K562 (cell line): Measurements from ENCODE around the gene FEN1. TPM values are rescaled to one million over a fixed set of nuclear protein-coding genes. Genes with fewer than 3 reads are reported as not detected.

Source experiments
- DIDO1 ChIP-seq: fragments of 450-650 bp; IDR thresholded peaks from 2 replicates; pipeline ENCODE4 v1.6.1; 2016; ENCODE audit warnings: low read depth, missing biosample characterization, missing genetic modification characterization
- MAFG ChIP-seq: fragments of 450-650 bp; conservative IDR thresholded peaks from 2 replicates; pipeline ENCODE4 v1.6.1; 2016; ENCODE audit warnings: missing genetic modification characterization, missing compliant biosample characterization
- MXI1 ChIP-seq: IDR thresholded peaks from 2 replicates; pipeline ENCODE4 v1.6.1; 2011; ENCODE audit warnings: low read depth, mild to moderate bottlenecking, improper control_type of control experiment, low read length
- STAT5B ChIP-seq: fragments of 250-450 bp; sonication (Bioruptor Pico); IDR thresholded peaks from 2 replicates; pipeline ENCODE4 v1.8.0; 2021; ENCODE audit warnings: mild to moderate bottlenecking, inconsistent platforms
- ZNF253 ChIP-seq: fragments of 250-450 bp; sonication (Bioruptor Pico); conservative IDR thresholded peaks from 2 replicates; pipeline ENCODE4 v1.6.1; 2021; ENCODE audit warnings: mild to moderate bottlenecking
- ZNF644 ChIP-seq: fragments of 200-800 bp; sonication (Bioruptor generic); IDR thresholded peaks from 2 replicates; pipeline ENCODE4 v1.6.1; 2016; ENCODE audit warnings: low read depth, missing genetic modification characterization, missing compliant biosample characterization
- polyA plus RNA-seq, 8 experiments: library from polyadenylated mRNA; depleted of rRNA in 4 of 8; stranded (reverse) in 5 of 8; unstranded in 3 of 8; fragments of >200 nt; fragmentation: Nextera tagmentation in 2 of 8; fragmentation: Illumina TruSeq in 1 of 8; extraction: Ambion mirVana in 2 of 8; extraction: Trizol in 1 of 8; gene quantifications; 2 replicates each; pipeline versions ENCODE4 v1.2.1 to v1.2.3, GENCODE V29; 2011 to 2014; ENCODE audit warnings: inconsistent platforms in 1 of 8, missing spikeins in 1 of 8
- total RNA-seq, 7 experiments: library from RNA; depleted of rRNA in 6 of 7; stranded (reverse); fragments of >200 nt in 6 of 7; fragmentation: Illumina TruSeq in 2 of 7; extraction: Trizol in 2 of 7; gene quantifications; 2 replicates each; pipeline versions ENCODE4 v1.2.1 to v1.2.3, GENCODE V29; 2011 to 2021; ENCODE audit warnings: low replicate concordance in 1 of 7
- TF ChIP-seq, protein P1 (sequence below): fragments of 450-650 bp; IDR thresholded peaks from 2 replicates; pipeline ENCODE4 v1.6.1; 2016; ENCODE audit warnings: mild to moderate bottlenecking, moderate library complexity
- TF ChIP-seq, protein P2 (sequence below): fragments of 250-450 bp; sonication (Bioruptor Pico); IDR thresholded peaks from 2 replicates; pipeline ENCODE4 v1.9.0; 2021; ENCODE audit warnings: mild to moderate bottlenecking, inconsistent platforms
- TF ChIP-seq, protein P3 (sequence below): fragments of 250-450 bp; sonication (Bioruptor Pico); IDR thresholded peaks from 2 replicates; pipeline ENCODE4 v1.8.0; 2022; ENCODE audit warnings: inconsistent platforms
- TF ChIP-seq, protein P4 (sequence below): fragments of 450-650 bp; formaldehyde crosslinking; IDR thresholded peaks from 2 replicates; pipeline ENCODE4 v1.4.0; 2020; ENCODE audit warnings: mild to moderate bottlenecking, mixed read lengths

FEN1 gene
- total and polyA plus RNA-seq, 9 of the 15 experiments (the other 6 are each of a cell fraction or from before 2014, with no cell fraction given): 58.1 to 156 (median 137) TPM

DNA sequence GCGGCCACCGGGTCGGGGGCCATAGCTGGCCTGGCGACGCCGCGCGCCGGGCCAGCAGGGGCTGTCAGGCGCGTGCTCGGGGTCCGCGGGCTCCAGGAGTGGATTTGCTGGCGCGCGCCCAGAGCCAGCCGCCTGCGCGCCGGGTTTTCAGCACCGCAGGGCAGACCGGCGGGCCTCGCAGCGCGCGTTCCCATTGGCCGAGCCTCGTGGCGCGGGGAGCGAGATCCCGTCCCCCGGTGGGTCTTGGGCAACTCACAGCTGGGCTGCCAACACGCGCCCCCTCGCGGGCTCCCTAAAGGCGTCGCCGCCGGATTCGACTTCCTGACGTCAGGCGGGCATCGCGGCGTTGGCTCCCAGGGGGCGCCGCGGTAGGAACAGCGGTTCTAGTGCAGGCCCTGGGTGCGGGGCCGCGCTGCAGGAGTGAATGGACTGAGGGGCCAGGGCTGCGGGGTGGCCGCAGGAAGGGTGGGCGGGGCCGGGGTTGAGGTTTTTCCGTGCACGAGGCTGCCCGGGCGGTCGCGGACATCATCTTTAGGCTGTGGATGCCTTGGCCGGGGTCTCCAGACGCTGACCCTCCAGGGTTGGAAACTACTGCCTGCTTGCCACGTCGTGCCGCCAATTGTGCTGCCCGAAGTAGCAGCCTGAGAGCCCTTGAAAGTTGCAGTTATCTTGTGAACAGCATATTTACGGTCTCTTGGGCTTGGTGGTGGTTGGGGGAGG lies 24.2 kb downstream of the FEN1 start, which contains the start of gene FADS1 (continued):
- TF ChIP-seq, protein P1, sequence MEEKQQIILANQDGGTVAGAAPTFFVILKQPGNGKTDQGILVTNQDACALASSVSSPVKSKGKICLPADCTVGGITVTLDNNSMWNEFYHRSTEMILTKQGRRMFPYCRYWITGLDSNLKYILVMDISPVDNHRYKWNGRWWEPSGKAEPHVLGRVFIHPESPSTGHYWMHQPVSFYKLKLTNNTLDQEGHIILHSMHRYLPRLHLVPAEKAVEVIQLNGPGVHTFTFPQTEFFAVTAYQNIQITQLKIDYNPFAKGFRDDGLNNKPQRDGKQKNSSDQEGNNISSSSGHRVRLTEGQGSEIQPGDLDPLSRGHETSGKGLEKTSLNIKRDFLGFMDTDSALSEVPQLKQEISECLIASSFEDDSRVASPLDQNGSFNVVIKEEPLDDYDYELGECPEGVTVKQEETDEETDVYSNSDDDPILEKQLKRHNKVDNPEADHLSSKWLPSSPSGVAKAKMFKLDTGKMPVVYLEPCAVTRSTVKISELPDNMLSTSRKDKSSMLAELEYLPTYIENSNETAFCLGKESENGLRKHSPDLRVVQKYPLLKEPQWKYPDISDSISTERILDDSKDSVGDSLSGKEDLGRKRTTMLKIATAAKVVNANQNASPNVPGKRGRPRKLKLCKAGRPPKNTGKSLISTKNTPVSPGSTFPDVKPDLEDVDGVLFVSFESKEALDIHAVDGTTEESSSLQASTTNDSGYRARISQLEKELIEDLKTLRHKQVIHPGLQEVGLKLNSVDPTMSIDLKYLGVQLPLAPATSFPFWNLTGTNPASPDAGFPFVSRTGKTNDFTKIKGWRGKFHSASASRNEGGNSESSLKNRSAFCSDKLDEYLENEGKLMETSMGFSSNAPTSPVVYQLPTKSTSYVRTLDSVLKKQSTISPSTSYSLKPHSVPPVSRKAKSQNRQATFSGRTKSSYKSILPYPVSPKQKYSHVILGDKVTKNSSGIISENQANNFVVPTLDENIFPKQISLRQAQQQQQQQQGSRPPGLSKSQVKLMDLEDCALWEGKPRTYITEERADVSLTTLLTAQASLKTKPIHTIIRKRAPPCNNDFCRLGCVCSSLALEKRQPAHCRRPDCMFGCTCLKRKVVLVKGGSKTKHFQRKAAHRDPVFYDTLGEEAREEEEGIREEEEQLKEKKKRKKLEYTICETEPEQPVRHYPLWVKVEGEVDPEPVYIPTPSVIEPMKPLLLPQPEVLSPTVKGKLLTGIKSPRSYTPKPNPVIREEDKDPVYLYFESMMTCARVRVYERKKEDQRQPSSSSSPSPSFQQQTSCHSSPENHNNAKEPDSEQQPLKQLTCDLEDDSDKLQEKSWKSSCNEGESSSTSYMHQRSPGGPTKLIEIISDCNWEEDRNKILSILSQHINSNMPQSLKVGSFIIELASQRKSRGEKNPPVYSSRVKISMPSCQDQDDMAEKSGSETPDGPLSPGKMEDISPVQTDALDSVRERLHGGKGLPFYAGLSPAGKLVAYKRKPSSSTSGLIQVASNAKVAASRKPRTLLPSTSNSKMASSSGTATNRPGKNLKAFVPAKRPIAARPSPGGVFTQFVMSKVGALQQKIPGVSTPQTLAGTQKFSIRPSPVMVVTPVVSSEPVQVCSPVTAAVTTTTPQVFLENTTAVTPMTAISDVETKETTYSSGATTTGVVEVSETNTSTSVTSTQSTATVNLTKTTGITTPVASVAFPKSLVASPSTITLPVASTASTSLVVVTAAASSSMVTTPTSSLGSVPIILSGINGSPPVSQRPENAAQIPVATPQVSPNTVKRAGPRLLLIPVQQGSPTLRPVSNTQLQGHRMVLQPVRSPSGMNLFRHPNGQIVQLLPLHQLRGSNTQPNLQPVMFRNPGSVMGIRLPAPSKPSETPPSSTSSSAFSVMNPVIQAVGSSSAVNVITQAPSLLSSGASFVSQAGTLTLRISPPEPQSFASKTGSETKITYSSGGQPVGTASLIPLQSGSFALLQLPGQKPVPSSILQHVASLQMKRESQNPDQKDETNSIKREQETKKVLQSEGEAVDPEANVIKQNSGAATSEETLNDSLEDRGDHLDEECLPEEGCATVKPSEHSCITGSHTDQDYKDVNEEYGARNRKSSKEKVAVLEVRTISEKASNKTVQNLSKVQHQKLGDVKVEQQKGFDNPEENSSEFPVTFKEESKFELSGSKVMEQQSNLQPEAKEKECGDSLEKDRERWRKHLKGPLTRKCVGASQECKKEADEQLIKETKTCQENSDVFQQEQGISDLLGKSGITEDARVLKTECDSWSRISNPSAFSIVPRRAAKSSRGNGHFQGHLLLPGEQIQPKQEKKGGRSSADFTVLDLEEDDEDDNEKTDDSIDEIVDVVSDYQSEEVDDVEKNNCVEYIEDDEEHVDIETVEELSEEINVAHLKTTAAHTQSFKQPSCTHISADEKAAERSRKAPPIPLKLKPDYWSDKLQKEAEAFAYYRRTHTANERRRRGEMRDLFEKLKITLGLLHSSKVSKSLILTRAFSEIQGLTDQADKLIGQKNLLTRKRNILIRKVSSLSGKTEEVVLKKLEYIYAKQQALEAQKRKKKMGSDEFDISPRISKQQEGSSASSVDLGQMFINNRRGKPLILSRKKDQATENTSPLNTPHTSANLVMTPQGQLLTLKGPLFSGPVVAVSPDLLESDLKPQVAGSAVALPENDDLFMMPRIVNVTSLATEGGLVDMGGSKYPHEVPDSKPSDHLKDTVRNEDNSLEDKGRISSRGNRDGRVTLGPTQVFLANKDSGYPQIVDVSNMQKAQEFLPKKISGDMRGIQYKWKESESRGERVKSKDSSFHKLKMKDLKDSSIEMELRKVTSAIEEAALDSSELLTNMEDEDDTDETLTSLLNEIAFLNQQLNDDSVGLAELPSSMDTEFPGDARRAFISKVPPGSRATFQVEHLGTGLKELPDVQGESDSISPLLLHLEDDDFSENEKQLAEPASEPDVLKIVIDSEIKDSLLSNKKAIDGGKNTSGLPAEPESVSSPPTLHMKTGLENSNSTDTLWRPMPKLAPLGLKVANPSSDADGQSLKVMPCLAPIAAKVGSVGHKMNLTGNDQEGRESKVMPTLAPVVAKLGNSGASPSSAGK: peak; percentile 91
- TF ChIP-seq DIDO1 (tag) (no peak), STAT5B (CRISPR knock-in tag) (no peak), ZNF253 (no peak), ZNF644 (peak; percentile 44; the same call in 1 of the 2 replicates), MXI1 (no peak), MAFG (tag) (no peak)
- TF ChIP-seq, protein P2, sequence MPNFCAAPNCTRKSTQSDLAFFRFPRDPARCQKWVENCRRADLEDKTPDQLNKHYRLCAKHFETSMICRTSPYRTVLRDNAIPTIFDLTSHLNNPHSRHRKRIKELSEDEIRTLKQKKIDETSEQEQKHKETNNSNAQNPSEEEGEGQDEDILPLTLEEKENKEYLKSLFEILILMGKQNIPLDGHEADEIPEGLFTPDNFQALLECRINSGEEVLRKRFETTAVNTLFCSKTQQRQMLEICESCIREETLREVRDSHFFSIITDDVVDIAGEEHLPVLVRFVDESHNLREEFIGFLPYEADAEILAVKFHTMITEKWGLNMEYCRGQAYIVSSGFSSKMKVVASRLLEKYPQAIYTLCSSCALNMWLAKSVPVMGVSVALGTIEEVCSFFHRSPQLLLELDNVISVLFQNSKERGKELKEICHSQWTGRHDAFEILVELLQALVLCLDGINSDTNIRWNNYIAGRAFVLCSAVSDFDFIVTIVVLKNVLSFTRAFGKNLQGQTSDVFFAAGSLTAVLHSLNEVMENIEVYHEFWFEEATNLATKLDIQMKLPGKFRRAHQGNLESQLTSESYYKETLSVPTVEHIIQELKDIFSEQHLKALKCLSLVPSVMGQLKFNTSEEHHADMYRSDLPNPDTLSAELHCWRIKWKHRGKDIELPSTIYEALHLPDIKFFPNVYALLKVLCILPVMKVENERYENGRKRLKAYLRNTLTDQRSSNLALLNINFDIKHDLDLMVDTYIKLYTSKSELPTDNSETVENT: no peak
- TF ChIP-seq, protein P3, sequence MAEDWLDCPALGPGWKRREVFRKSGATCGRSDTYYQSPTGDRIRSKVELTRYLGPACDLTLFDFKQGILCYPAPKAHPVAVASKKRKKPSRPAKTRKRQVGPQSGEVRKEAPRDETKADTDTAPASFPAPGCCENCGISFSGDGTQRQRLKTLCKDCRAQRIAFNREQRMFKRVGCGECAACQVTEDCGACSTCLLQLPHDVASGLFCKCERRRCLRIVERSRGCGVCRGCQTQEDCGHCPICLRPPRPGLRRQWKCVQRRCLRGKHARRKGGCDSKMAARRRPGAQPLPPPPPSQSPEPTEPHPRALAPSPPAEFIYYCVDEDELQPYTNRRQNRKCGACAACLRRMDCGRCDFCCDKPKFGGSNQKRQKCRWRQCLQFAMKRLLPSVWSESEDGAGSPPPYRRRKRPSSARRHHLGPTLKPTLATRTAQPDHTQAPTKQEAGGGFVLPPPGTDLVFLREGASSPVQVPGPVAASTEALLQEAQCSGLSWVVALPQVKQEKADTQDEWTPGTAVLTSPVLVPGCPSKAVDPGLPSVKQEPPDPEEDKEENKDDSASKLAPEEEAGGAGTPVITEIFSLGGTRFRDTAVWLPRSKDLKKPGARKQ (CRISPR knock-in tag): no peak
- TF ChIP-seq, protein P4, sequence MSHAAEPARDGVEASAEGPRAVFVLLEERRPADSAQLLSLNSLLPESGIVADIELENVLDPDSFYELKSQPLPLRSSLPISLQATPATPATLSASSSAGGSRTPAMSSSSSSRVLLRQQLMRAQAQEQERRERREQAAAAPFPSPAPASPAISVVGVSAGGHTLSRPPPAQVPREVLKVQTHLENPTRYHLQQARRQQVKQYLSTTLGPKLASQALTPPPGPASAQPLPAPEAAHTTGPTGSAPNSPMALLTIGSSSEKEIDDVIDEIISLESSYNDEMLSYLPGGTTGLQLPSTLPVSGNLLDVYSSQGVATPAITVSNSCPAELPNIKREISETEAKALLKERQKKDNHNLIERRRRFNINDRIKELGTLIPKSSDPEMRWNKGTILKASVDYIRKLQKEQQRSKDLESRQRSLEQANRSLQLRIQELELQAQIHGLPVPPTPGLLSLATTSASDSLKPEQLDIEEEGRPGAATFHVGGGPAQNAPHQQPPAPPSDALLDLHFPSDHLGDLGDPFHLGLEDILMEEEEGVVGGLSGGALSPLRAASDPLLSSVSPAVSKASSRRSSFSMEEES (CRISPR knock-in tag): no peak
